Erythroblast (primary cell): Measurements from ENCODE around the gene HOXA7.

ENCODE experiments used
- GATA1 ChIP-seq: IDR thresholded peaks from 2 replicates; pipeline ENCODE4 v1.6.1; 2011; ENCODE audit warnings: low read depth, mild to moderate bottlenecking, control low read depth, low read length, moderate library complexity
- POLR2A ChIP-seq: IDR thresholded peaks from 2 replicates; pipeline ENCODE4 v1.6.1; 2011; ENCODE audit warnings: mild to moderate bottlenecking, low read length

- TF ChIP-seq POLR2A, result no peak
- no peak for TF ChIP-seq GATA1
Measured at GRCh38 chr7:27112955-27113949, 43.2 kb downstream of the HOXA7 start.
